WI38 (cell line): ENCODE data around the gene PRDX6.

Experiments
- H3K4me3 ChIP-seq: 2 replicates; pipeline ENCODE4 v1.5.1; 2011; ENCODE audit warnings: low read depth, mild to moderate bottlenecking, control low read depth, low read length
- TF ChIP-seq, protein P1 (sequence below): IDR thresholded peaks from 2 replicates; pipeline ENCODE4 v1.5.1; 2012; ENCODE audit warnings: low read depth, mild to moderate bottlenecking, control low read depth, low read length

PRDX6 gene

DNA sequence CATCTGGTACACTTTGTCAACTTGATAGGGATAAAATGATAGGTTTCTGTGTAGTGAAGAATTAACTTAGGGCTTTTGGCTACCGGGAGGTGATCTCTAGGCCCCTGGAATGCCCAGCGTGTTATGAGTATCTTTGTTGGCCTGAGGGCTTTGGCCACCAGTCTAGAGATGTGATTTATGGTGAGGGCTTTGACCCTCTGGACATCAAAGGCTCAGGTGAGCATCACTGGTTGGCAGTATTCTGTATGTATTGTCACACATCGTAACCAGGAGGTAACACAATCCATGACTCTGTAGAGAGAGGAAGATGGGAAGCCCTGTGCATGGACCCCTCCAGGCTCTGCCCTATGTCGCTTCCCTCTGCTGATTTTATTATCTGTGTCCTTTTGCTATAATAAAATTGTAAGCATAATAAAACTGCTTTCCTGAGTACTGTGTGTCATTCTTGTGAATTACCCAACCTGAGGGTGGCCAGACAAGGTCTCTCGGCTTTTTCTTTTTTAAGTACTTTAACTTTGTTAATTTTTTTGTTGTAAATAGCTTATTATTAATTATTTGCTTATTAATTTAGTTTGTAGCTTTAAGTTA lies 40.2 kb upstream of the PRDX6 start:
- no peak overlapping the region for H3K4me3 ChIP-seq
- TF ChIP-seq, protein P1, sequence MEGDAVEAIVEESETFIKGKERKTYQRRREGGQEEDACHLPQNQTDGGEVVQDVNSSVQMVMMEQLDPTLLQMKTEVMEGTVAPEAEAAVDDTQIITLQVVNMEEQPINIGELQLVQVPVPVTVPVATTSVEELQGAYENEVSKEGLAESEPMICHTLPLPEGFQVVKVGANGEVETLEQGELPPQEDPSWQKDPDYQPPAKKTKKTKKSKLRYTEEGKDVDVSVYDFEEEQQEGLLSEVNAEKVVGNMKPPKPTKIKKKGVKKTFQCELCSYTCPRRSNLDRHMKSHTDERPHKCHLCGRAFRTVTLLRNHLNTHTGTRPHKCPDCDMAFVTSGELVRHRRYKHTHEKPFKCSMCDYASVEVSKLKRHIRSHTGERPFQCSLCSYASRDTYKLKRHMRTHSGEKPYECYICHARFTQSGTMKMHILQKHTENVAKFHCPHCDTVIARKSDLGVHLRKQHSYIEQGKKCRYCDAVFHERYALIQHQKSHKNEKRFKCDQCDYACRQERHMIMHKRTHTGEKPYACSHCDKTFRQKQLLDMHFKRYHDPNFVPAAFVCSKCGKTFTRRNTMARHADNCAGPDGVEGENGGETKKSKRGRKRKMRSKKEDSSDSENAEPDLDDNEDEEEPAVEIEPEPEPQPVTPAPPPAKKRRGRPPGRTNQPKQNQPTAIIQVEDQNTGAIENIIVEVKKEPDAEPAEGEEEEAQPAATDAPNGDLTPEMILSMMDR, result no peak

DNA sequence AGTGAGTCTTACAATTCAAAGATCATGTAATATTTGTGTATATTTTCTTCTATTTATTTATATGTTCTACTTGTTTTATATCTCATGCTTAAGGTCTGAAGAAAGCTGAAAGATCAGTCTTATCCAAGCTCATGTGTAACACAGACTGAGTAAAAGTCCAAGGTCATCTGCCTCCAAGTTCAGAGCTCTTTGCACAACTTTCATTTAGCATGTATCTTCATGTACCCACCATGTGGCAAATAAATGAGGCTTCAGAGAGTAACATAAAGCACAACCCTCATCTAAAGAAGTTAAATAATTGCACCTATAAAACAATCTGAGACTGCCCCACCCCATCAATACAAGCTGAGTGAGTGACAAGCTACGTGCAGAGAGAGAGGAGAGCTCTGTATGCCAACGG lies 38.5 kb upstream of the PRDX6 start:
- TF ChIP-seq, protein P1, result no peak
- no peak overlapping the region for H3K4me3 ChIP-seq

DNA sequence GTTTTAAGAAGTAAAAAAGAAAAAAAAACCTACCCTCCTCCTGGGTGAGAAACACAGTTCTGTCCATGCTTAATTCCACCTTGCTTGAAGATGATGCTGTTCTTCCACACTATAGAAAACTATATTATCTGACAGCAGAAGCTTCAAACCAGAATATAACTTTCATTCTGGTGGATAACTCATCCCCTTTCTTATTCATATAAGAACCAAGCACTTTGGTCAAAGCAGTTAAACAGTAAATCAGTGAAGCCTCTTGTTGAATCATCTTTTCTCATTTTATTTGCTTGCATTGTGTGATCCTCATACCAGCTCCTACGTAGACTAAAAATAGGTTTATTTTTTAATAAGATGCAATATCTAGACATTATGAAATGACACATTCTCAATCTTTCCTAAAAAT lies 36.7 kb upstream of the PRDX6 start:
- H3K4me3 ChIP-seq, result no peak overlapping the region
- TF ChIP-seq, protein P1, result no peak

DNA sequence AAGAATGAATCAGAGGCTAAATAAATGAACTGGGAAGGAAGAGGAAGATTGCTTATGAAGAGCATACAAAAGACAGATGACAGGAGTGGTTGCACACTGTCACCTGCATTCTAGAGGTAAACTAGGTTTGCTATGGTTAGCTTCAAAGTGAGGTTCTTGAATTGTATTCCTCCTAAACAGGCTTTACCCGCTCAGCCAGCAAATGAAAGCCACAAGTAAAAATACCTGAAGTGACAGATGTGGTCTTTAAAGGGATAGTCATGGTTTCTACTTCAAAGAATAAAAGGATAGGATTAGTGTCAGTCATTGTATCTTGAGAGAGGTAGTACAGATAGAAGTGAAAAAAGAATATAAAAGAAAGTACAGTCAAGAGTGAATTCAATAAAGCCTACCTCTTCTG lies 32.4 kb upstream of the PRDX6 start:
- no peak overlapping the region for H3K4me3 ChIP-seq
- TF ChIP-seq, protein P1, result no peak

DNA sequence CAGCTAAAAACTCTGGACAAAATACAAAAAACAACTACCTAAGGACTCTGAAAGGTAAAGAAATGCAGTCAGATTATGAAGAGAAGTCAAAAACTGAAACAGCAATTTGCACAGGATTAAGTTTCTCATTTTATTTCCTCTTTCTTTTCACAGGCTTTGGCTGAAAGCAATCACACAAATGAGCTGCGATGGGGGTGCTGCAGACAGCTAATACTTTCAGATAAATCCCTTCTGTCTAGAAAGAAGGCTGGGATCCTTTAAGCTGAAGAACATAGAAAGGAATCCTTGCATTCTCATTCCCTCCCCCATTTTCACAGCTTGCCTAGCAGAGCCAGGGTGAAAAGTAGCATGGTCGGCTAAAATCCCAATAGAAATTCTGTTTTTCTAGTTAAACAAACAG lies 32.0 kb upstream of the PRDX6 start:
- H3K4me3 ChIP-seq, result no peak overlapping the region
- TF ChIP-seq, protein P1, result no peak

DNA sequence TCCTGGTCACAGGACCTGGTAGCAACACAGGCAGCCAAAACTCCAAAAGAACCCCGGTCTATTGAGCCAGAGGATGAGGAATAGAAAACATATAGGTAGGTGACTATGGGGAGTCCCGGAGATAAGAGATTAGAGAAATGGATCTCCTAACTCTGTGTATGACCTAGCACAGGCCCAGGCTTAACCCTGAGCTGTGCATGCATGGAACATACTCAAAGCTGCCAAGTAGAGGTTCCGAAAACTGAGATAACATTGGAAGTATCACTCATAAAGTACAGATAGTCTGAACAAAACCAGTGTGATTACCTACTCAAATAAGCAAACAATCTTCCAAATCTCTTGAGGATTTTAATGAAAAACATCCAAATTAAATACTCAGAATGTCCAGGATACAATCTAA lies 31.5 kb upstream of the PRDX6 start:
- H3K4me3 ChIP-seq, result no peak overlapping the region
- TF ChIP-seq, protein P1, result no peak

DNA sequence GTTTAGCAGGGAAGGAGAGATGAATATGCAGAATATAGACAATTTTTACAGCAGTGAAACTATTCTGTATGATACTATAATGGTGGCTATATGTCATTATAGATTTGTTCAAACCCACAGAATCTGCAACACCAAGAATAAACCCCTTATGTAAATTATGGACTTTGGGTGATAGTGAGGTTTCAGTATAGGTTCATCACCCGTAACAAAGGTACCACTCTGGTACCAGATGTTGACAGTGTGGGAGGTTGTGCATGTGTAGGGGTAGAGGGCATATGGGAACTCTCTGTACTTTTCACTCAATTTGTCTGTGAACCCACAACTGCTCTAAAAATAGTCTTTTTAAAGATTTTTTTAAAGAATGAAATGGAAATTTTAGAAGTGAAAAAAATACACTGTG lies 29.9 kb upstream of the PRDX6 start:
- TF ChIP-seq, protein P1, result no peak

More for the DNA sequence above, 29.9 kb upstream of the PRDX6 start:
- no peak overlapping the region for H3K4me3 ChIP-seq
